NOMO-1 treated with DMSO at 0.1 percent for 48 hours (cell line): ENCODE data around the gene SLC39A3.
A peak's percentile ranks its signal among the peaks of the same experiment; 100 is the strongest.

ENCODE experiments used
- DNase-seq: peaks from one replicate; lab custom pipeline; 2025; ENCODE audit not compliant: unreplicated experiment; lab: John Stamatoyannopoulos, UW

Gene SLC39A3

GRCh38 chr19:2706251-2706650 lies 33.6 kb downstream of the SLC39A3 start:
- no peak for DNase-seq

GRCh38 chr19:2703691-2704216 lies 36.1 kb downstream of the SLC39A3 start:
- DNase-seq = no peak

GRCh38 chr19:2703077-2703437 lies 36.8 kb downstream of the SLC39A3 start:
- DNase-seq = no peak

- peak; percentile 84 for DNase-seq
Observed at GRCh38 chr19:2702170-2703076, 37.4 kb downstream of the SLC39A3 start, which contains the start of gene GNG7. TSS of gene GNG7 (minus strand) at chr19:2702694. CDS start at chr19:2520688, 182,006 bp downstream.

- no peak for DNase-seq
Observed at GRCh38 chr19:2701361-2702169, 38.3 kb downstream of the SLC39A3 start.

GRCh38 chr19:2700660-2701360 lies 39.0 kb downstream of the SLC39A3 start:
- DNase-seq = no peak

GRCh38 chr19:2699413-2700140 lies 40.2 kb downstream of the SLC39A3 start:
- no peak for DNase-seq

- no peak for DNase-seq
Observed at GRCh38 chr19:2694196-2694595, 45.6 kb downstream of the SLC39A3 start.

- no peak for DNase-seq
Observed at GRCh38 chr19:2693492-2694160, 46.2 kb downstream of the SLC39A3 start.

GRCh38 chr19:2691951-2692350 lies 47.9 kb downstream of the SLC39A3 start:
- DNase-seq = no peak

GRCh38 chr19:2690856-2691255 lies 49.0 kb downstream of the SLC39A3 start:
- DNase-seq = no peak

GRCh38 chr19:2686360-2686759 lies 53.5 kb downstream of the SLC39A3 start:
- no peak for DNase-seq

GRCh38 chr19:2685204-2685704 lies 54.6 kb downstream of the SLC39A3 start:
- DNase-seq = no peak

- no peak for DNase-seq
Observed at GRCh38 chr19:2683430-2684003, 56.3 kb downstream of the SLC39A3 start.
